ENCODE data around the gene KANSL3.

The KANSL3 gene

DNA sequence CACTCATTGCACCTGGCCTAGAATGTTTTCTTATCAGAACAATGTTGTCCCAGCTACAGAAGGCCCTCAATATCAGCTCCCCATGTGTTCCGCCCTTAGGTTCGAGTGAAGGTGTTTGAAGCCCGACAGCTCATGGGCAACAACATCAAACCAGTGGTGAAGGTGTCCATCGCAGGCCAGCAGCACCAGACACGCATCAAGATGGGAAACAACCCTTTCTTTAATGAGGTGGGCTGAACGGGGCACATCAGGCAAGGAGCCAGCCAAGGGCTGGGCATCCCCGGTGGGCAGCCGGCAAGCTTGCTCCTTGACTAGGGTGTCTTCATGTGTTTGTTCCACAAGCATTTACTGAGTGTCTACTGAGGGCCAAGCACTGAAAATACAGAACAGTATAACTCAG lies 13.7 kb upstream of the KANSL3 start:
- TF ChIP-seq, protein P1, sequence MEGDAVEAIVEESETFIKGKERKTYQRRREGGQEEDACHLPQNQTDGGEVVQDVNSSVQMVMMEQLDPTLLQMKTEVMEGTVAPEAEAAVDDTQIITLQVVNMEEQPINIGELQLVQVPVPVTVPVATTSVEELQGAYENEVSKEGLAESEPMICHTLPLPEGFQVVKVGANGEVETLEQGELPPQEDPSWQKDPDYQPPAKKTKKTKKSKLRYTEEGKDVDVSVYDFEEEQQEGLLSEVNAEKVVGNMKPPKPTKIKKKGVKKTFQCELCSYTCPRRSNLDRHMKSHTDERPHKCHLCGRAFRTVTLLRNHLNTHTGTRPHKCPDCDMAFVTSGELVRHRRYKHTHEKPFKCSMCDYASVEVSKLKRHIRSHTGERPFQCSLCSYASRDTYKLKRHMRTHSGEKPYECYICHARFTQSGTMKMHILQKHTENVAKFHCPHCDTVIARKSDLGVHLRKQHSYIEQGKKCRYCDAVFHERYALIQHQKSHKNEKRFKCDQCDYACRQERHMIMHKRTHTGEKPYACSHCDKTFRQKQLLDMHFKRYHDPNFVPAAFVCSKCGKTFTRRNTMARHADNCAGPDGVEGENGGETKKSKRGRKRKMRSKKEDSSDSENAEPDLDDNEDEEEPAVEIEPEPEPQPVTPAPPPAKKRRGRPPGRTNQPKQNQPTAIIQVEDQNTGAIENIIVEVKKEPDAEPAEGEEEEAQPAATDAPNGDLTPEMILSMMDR (IDR thresholded peaks at IDR 0.05; ENCODE audit: insufficient read depth, low read depth, low read length, missing control alignments) = no peak
- H3K4me3 ChIP-seq (ENCODE audit: low read length) = no peak overlapping the region
- no peak for DNase-seq (ENCODE audit: low read depth)

DNA sequence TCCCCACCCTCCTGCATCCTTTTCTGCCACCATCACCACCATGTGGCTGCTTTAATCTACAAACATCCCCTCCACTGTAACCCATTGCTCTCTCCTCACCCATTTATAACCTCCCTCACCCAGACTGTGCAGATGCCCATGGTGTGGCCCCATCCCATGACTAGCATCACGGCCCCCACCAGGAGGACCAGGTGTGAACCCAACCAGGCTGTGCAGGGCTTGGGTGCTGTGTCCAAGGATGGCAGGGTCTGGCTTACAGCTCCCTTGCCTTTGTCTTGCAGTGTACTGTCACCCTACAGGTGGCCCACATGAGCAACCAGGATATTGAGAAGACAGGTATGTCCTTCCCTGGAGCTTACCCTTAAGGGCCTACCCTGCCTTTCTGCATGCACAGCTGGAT lies 11.2 kb upstream of the KANSL3 start:
- no peak overlapping the region for H3K4me3 ChIP-seq (ENCODE audit: low read length)
- no peak for DNase-seq (ENCODE audit: low read depth)
- TF ChIP-seq, protein P1 (IDR thresholded peaks at IDR 0.05; ENCODE audit: insufficient read depth, low read depth, low read length, missing control alignments) = no peak

DNA sequence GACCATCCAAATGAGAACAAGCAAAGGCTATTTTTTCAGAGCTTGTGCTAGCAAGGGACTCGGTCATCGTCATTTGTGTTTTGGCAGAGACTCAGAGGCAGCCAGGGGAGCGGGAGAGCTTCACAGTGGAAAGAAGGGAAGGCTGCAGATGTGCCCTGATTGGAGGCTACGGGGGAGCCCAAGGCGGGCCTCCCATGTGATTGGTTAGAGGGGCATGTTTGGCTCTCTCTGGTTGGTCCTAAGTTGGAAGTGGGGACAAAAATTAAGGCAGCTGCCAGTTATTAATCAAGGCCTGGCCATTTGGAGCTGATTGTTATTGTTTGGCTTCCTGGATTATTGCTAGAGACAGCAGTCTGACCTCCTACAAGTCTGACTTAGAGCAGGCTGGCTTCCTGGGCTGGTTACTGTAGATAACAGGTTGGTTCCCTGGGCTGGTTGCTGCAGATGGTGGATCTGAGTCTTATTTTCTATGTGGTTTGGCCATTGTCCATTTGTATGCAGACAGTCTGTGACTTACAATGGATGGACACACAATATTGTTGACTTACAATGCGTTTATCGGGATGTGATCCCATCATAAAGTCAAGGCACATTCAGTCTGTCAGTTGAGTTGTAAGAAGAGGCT lies 10.3 kb upstream of the KANSL3 start:
- DNase-seq (ENCODE audit: low read depth) = no peak
- no peak overlapping the region for H3K4me3 ChIP-seq (ENCODE audit: low read length)
- TF ChIP-seq, protein P1 (IDR thresholded peaks at IDR 0.05; ENCODE audit: insufficient read depth, low read depth, low read length, missing control alignments) = no peak

DNA sequence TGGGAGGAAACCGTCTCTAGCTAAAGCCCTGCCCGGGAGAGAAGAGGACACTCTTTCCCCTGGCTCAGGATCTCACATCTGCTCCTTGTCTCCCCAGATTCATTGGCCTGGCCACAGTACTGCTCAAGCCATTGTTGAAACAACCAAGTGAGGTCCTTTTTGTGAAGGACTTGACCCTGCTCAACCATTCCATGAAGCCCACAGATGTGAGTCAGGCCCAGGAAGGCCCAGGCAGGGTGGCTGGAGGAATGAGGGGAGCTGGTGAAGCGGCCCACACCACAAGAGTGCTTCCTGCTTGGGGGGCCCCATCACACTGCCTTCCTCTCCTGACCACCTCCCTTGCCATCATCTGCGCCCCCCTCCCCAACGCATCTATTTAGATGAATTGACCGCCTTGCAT lies 9.6 kb upstream of the KANSL3 start:
- TF ChIP-seq, protein P1 (IDR thresholded peaks at IDR 0.05; ENCODE audit: insufficient read depth, low read depth, low read length, missing control alignments) = no peak
- DNase-seq (ENCODE audit: low read depth) = no peak
- no peak overlapping the region for H3K4me3 ChIP-seq (ENCODE audit: low read length)

DNA sequence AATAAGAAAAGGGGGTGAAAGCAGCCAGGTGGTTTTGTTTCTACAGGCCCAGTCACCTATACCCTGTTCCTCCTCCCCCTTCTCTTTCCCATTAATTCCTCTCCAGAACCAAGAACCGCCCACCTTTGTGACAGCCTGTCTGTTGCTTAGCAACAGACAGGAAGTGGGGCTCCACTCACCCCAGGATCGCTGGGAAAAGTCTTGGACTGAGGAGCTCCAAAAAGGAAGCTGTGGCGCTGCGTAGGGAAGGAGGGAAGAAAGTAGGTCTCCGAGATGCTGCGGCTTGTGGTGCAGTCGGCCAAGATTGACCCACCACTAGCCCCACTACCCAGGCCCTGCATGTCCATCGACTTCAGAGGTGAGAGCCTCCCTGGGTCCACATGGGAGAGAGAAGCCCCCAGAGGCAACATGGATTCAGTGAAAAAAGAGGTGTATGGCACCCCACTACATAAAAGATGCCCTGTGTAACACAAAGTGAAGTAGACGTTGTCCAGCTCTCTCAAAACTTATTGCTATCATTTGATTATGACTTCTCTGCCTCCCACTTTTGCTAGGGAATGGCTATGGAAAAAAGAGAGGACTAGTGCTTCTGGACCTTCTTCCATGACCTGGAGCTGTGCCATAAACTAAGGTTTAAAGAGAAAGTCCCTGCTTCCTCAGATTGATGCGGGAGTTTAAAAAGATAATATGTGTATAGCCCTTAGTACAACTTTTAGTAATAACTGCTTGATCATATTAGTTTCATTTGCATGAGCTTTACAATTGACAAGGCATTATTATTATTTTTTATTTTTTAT lies 4.7 kb upstream of the KANSL3 start, which contains the start of gene FER1L5:
Gene FER1L5 (plus strand): TSS at position 201 of the 797 bp plus-strand sequence. CDS start 73 bp downstream, at position 274.
- TF ChIP-seq, protein P1 (IDR thresholded peaks at IDR 0.05; ENCODE audit: insufficient read depth, low read depth, low read length, missing control alignments) = no peak
- no peak within 1 kb of the TSS for H3K4me3 ChIP-seq (ENCODE audit: low read length)
- DNase-seq (ENCODE audit: low read depth) = peak; percentile 37

DNA sequence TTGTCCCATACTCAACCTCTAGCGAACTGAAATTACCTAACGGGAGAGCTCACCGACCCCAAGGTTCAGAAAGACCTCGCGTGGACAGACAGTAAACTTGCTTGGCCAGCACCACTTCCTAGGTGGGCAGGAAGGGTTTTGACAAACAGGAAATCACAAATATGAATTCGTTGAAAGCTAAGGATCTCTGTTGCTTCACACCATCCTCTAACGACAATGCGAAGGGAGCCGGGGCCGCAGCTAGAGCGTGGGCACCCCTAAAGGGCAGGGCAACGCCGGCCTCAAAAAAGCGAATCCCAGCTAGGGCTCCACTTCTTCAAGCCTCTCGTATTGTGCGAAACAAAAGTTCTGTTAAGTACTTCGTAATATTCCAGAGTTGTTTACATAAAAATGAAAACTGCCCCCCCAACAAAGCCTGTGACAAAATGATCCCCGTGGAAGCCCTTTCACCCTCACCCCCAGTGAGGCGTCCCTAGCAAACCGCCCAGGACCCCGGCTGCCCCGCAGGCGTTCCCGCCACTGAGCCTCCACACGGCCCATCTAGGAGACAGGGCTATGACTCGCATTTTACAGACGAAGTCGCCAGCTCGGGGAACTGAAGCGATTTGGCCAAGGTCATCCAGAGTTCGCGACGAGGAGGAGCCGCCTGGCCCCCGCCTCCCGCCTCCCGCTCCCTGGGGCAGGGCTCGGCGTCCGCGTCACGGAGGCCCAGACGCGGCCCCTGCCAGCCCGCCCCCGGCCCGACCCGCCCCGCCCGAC lies 548 bp downstream of the KANSL3 start:
- DNase-seq (ENCODE audit: low read depth) = peak; percentile 80
- peak overlapping the region; percentile 69 for H3K4me3 ChIP-seq (ENCODE audit: low read length)
- TF ChIP-seq, protein P1 (IDR thresholded peaks at IDR 0.05; ENCODE audit: insufficient read depth, low read depth, low read length, missing control alignments) = no peak

Data from epithelial cell of esophagus (primary cell).